GM12873 (cell line): ENCODE measurements around the gene DST.

ENCODE experiments used
- TF ChIP-seq, protein P1 (sequence below): IDR thresholded peaks from 2 replicates; pipeline ENCODE4 v1.5.1; 2012; ENCODE audit warnings: low read depth, mild to moderate bottlenecking, moderate library complexity, low read length, control low read depth; ENCODE audit not compliant: insufficient read depth; ENCODE audit errors: missing control alignments

DST gene

GRCh38 chr6:56677559-56677958 lies 34.9 kb upstream of the DST start:
- TF ChIP-seq, protein P1, sequence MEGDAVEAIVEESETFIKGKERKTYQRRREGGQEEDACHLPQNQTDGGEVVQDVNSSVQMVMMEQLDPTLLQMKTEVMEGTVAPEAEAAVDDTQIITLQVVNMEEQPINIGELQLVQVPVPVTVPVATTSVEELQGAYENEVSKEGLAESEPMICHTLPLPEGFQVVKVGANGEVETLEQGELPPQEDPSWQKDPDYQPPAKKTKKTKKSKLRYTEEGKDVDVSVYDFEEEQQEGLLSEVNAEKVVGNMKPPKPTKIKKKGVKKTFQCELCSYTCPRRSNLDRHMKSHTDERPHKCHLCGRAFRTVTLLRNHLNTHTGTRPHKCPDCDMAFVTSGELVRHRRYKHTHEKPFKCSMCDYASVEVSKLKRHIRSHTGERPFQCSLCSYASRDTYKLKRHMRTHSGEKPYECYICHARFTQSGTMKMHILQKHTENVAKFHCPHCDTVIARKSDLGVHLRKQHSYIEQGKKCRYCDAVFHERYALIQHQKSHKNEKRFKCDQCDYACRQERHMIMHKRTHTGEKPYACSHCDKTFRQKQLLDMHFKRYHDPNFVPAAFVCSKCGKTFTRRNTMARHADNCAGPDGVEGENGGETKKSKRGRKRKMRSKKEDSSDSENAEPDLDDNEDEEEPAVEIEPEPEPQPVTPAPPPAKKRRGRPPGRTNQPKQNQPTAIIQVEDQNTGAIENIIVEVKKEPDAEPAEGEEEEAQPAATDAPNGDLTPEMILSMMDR: no peak

- TF ChIP-seq, protein P1: no peak
Measured at GRCh38 chr6:56671651-56672461, 29.2 kb upstream of the DST start.

DNA sequence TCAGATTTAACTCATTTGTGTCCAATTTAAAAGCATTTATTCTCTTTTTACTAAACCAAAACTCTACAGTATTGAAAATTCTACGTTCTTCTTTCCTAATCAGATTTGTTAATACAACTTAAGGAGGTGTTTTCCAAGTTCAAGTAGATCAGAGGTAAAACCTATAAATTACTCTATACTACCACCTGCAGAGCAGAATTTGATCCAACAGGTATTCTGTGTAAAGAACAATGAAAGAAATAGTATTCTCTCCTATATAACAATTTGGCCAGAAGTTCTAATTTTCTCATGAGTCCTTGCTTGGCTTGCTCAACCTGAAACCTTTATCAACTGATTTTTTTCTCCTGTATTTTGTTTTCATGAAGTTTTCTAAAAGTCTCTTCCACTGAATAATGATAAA lies 28.5 kb upstream of the DST start:
- TF ChIP-seq, protein P1: no peak

- TF ChIP-seq, protein P1: no peak
Measured at GRCh38 chr6:56669041-56669440, 26.4 kb upstream of the DST start.

DNA sequence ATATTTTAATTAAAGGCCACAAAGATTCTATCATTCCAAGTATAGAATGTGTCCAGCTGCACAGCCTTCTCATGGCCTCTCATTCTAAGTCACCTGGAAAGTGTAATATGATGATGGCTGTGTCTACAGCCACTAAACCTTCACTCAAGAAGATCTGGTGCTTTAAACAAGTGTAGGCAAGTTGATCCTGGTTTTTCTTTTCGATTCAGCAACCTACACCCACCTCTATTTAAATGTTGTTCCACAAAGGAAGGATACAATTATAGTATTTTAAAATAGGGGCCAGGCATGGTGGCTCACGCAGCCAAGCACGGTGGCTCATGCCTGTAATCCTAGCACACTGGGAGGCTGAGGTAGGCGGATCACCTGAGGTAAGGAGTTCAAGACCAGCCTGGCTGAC lies 25.5 kb upstream of the DST start:
- TF ChIP-seq, protein P1: no peak

DNA sequence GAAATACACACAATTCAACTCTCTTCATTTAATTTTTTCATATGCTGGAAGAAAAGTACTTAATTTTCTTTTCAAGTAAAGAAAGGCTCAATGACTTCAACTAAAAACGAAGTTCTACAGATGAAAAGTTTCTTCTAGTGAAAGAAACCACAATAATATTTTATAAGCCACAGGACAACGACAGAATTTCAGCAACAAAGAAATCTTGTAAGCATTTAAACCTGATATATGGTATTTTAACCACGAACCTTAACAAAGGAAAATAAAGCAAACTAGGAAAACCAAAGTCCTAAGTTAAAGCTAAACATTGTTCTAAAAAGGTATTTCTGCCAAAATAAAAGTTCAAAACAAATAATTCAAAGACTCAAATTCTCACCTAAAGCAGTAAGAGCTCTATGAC lies 24.6 kb upstream of the DST start:
- TF ChIP-seq, protein P1: no peak

GRCh38 chr6:56664029-56664428 lies 21.3 kb upstream of the DST start:
- TF ChIP-seq, protein P1: no peak
